B cell (primary cell): ENCODE measurements around the gene OSER1. TPM values are rescaled to one million over a fixed set of nuclear protein-coding genes. Genes with fewer than 3 reads are reported as not detected.

Source experiments
- ATAC-seq: fragments of 200-7000 bp; cut with Tn5 transposase; one replicate; pipeline ENCODE4 v1.10.0; 2021; ENCODE audit warnings: low read depth, mild to moderate bottlenecking, moderate number of reproducible peaks, moderate library complexity
- CTCF ChIA-PET: fragments of 350-600 bp; sonication (Branson Sonifier 250); formaldehyde crosslinking; loops from one replicate; lab custom pipeline; 2021; ENCODE audit warnings: antibody characterized with exemption, inconsistent platforms; lab: Charles Lee
- POLR2A ChIA-PET: fragments of 350-600 bp; sonication (Branson Sonifier 250); formaldehyde crosslinking; loops from one replicate; lab custom pipeline; 2021; ENCODE audit warnings: antibody characterized with exemption; lab: Charles Lee
- DNase-seq: peaks from one replicate; pipeline ENCODE4 v3.0.0; 2013
- H2AFZ ChIP-seq: 2 replicates; pipeline ENCODE4 v1.6.1; 2012; ENCODE audit warnings: mild to moderate bottlenecking, low read depth, low read length; ENCODE audit not compliant: insufficient read depth, poor library complexity, severe bottlenecking
- H3K27ac ChIP-seq, 2 donors: 1 replicate in 1 of 2; 2 replicates in 1 of 2; pipeline ENCODE4 v1.5.1; 2012 to 2013; ENCODE audit warnings: low read length in 2 of 2, mild to moderate bottlenecking in 2 of 2, moderate library complexity in 1 of 2
- H3K27me3 ChIP-seq, 4 experiments: fragments of 200-600 bp in 1 of 4; sonication (generic) in 1 of 4; replicated peaks in 1 of 4; 1 replicate in 2 of 4; 2 replicates in 2 of 4; pipeline versions ENCODE4 v1.6.1 to v1.7.0; 2013 to 2016; ENCODE audit warnings: low read length in 3 of 4, mild to moderate bottlenecking in 2 of 4, mixed read lengths in 1 of 4, moderate library complexity in 1 of 4; ENCODE audit not compliant: insufficient read depth in 4 of 4, control insufficient read depth in 3 of 4; ENCODE audit errors: control extremely low read depth in 1 of 4
- H3K36me3 ChIP-seq, 2 experiments: replicated peaks in 1 of 2; 1 replicate in 1 of 2; 2 replicates in 1 of 2; pipeline versions ENCODE4 v1.6.1 to v1.7.1; 2013; ENCODE audit warnings: low read length in 1 of 2; ENCODE audit not compliant: insufficient read depth in 2 of 2, control insufficient read depth in 1 of 2; ENCODE audit errors: control extremely low read depth in 1 of 2, extremely low read depth in 1 of 2
- H3K4me1 ChIP-seq, 2 donors: fragments of 200-600 bp in 1 of 2; sonication (generic) in 1 of 2; 1 replicate in 1 of 2; 2 replicates in 1 of 2; pipeline versions ENCODE4 v1.5.1 to v1.6.1; 2013 to 2017; ENCODE audit warnings: low read length in 2 of 2; ENCODE audit not compliant: control insufficient read depth in 2 of 2, insufficient read depth in 2 of 2
- H3K4me2 ChIP-seq: replicated peaks from 2 replicates; pipeline ENCODE3; 2012; ENCODE audit warnings: mild to moderate bottlenecking, low read depth, low read length; ENCODE audit not compliant: poor library complexity, severe bottlenecking
- H3K4me3 ChIP-seq, 5 experiments: fragments of 200-600 bp in 1 of 5; sonication (generic) in 1 of 5; 1 replicate in 3 of 5; 2 replicates in 2 of 5; pipeline versions ENCODE4 v1.5.1 to v1.7.0; 2011 to 2016; ENCODE audit warnings: low read length in 4 of 5, mild to moderate bottlenecking in 4 of 5, low read depth in 2 of 5, control low read depth in 1 of 5, moderate library complexity in 1 of 5; ENCODE audit not compliant: insufficient read depth in 1 of 5; ENCODE audit errors: control extremely low read depth in 1 of 5, extremely low read depth in 1 of 5
- H3K79me2 ChIP-seq: fragments of 200-600 bp; sonication (generic); one replicate; pipeline ENCODE4 v1.6.0; 2016; ENCODE audit warnings: low read length; ENCODE audit not compliant: control insufficient read depth, insufficient read depth
- H3K9ac ChIP-seq: fragments of 200-600 bp; sonication (generic); 2 replicates; pipeline ENCODE4 v1.6.1; 2017; ENCODE audit warnings: mild to moderate bottlenecking, low read length, moderate library complexity
- H3K9me3 ChIP-seq, 3 donors: one replicate each; pipeline versions ENCODE4 v1.6.1 to v1.7.1; 2013; ENCODE audit warnings: low read length in 2 of 3; ENCODE audit not compliant: control insufficient read depth in 2 of 3, insufficient read depth in 1 of 3; ENCODE audit errors: control extremely low read depth in 1 of 3
- H4K20me1 ChIP-seq: 2 replicates; pipeline ENCODE4 v1.6.0; 2012; ENCODE audit warnings: mild to moderate bottlenecking, low read length; ENCODE audit not compliant: insufficient read depth, control insufficient read depth, poor library complexity, severe bottlenecking
- H3K27ac Mint-ChIP-seq: one replicate; pipeline ENCODE4 v1.8.0; 2021; ENCODE audit warnings: mixed read lengths
- H3K27me3 Mint-ChIP-seq: one replicate; pipeline ENCODE4 v1.8.0; 2021; ENCODE audit warnings: mixed read lengths
- H3K4me1 Mint-ChIP-seq: one replicate; pipeline ENCODE4 v1.8.0; 2021; ENCODE audit warnings: mixed read lengths
- H3K4me3 Mint-ChIP-seq: one replicate; pipeline ENCODE4 v1.8.0; 2021; ENCODE audit warnings: mixed read lengths
- H3K9me3 Mint-ChIP-seq: one replicate; pipeline ENCODE4 v1.8.0; 2022; ENCODE audit warnings: mixed read lengths; ENCODE audit not compliant: insufficient read depth
- CTCF ChIP-seq: fragments of 200-600 bp; IDR thresholded peaks from one replicate; pipeline ENCODE4 v1.8.0; 2022; ENCODE audit warnings: antibody characterized with exemption, mild to moderate bottlenecking
- EZH2 ChIP-seq: IDR thresholded peaks from 2 replicates; pipeline ENCODE4 v1.6.1; 2012; ENCODE audit warnings: borderline replicate concordance, low read depth, mild to moderate bottlenecking, moderate library complexity, low read length; ENCODE audit not compliant: insufficient read depth, poor library complexity, severe bottlenecking
- WGBS: methylation state at CpG from one replicate; pipeline ENCODE4 v1.1.5; 2013; ENCODE audit warnings: missing lambda C conversion rate; ENCODE audit not compliant: insufficient coverage; 5-methylcytosine and 5-hydroxymethylcytosine counted together
- intact Hi-C: fragments of 100-400 bp; cut with micrococcal nuclease; formaldehyde crosslinking; loops from one replicate; pipeline ENCODE4 v1.10.0; 2022
- polyA plus RNA-seq: library from polyadenylated mRNA; depleted of rRNA; stranded (reverse); fragments of >200 nt; gene quantifications from 2 replicates; pipeline ENCODE4 v1.2.3, GENCODE V29; 2012
- total RNA-seq, 2 donors: library from RNA; stranded (reverse); fragments of 120-200 nt in 1 of 2; gene quantifications; 1 replicate in 1 of 2; 2 replicates in 1 of 2; pipeline versions ENCODE4 v1.2.3 to v1.2.4, GENCODE V29; 2013 to 2022

OSER1 gene
- total and polyA plus RNA-seq, 2 donors (not counting 1 experiment from before 2014, with no cell fraction given): 80.0 to 130 TPM

GRCh38 chr20:44157061-44157460 lies 53.5 kb downstream of the OSER1 start:
- WGBS: 100% methylated on average over 5 of the region's 5 CpGs
- Histone ChIP-seq H3K79me2 (no peaks in the 10 kb centered on the region), H3K4me2 (no peak overlapping the region), H2AFZ (no peak overlapping the region), H3K27ac (no peak overlapping the region), H4K20me1 (no peaks in the 10 kb centered on the region), H3K4me3 (no peak overlapping the region), H3K9ac (no peak overlapping the region), H3K27me3 (peaks cover 0 to 6% (median 0%) of the 10 kb centered on the region in 4 experiments), H3K4me1 (no peaks in the 10 kb centered on the region), H3K9me3 (no peaks in the 10 kb centered on the region), H3K36me3 (no peaks in the 10 kb centered on the region)
- Mint-ChIP-seq H3K9me3 (peaks cover 8% of the 10 kb centered on the region), H3K4me1 (no peaks in the 10 kb centered on the region), H3K4me3 (no peak overlapping the region), H3K27me3 (peaks cover 50% of the 10 kb centered on the region), H3K27ac (no peak overlapping the region)
- ATAC-seq: no peak
- DNase-seq: no peak
- ChIA-PET CTCF (interaction anchor here (0.6 kb wide), 1 partner anchor 17 kb away, joined by 3 read pairs; no protein-coding TSS in a partner anchor), POLR2A (no interaction called here)
- TF ChIP-seq EZH2 (no peak), CTCF (no peak)
- intact Hi-C loops: no loop called here

- Mint-ChIP-seq H3K9me3 (peaks cover 6% of the 10 kb centered on the region), H3K27ac (no peak overlapping the region), H3K4me3 (no peak overlapping the region), H3K27me3 (peaks cover 44% of the 10 kb centered on the region), H3K4me1 (no peaks in the 10 kb centered on the region)
- Histone ChIP-seq H3K79me2 (no peaks in the 10 kb centered on the region), H3K4me2 (no peak overlapping the region), H3K4me3 (no peak overlapping the region), H3K36me3 (no peaks in the 10 kb centered on the region), H3K9ac (no peak overlapping the region), H3K27ac (no peak overlapping the region), H3K9me3 (no peaks in the 10 kb centered on the region), H3K4me1 (no peaks in the 10 kb centered on the region), H4K20me1 (no peaks in the 10 kb centered on the region), H2AFZ (no peak overlapping the region), H3K27me3 (peaks cover 0 to 6% (median 0%) of the 10 kb centered on the region in 4 experiments)
- ATAC-seq: no peak
- POLR2A ChIA-PET: no interaction called here
- 64% methylated on average over 5 of the region's 7 CpGs for WGBS
- CTCF ChIA-PET: no interaction called here
- intact Hi-C loops: no loop called here
- no peak for DNase-seq
- TF ChIP-seq EZH2 (no peak), CTCF (no peak)
Observed at GRCh38 chr20:44154521-44155001, 56.0 kb downstream of the OSER1 start.
